Measurements from ENCODE around the gene JOSD1. TPM values are rescaled to one million over a fixed set of nuclear protein-coding genes. Genes with fewer than 3 reads are reported as not detected.

JOSD1 gene
- total and polyA plus RNA-seq, 10 of the 15 experiments (the other 5 are each of a cell fraction or from before 2014, with no cell fraction given): 6.2 to 54.6 (median 40.5) TPM

DNA sequence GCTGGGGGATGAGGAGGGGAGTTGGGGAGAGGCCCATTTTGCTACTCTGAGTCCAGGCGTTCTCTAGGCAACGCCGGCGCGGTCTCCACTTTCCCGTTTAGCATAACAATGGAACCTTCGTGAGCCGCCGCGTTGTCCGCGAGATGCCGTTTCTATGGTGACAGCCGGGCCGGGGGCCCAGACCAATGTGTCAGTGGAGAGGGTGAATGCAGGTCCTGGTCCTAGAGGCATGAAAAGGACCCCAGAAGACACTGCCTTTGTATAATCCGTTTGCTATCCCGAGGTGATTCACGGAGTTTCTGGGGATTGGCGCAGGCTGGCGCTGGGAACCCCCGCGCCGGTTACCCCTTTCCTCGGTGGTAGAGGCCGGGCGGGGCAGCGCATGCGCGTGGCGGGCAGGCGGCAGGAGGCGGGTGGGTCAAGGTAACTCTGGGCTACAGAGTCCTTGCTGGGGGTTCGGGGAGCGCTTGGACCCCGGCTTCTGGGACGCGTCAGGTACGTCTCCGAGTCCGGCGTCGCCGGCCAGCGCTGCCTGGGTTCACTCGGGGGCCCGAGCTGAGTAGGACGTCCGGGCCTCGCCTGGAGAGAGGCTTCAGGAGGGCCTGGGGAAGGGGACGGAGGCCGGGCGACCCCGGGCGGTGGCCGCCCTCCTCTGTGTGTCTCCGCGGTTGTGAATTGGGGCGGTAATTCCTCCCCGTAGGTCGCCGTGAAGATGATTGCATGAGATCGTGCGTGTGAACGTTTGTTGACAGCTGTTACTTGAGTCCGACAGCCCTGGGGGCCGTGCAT lies 44.3 kb downstream of the JOSD1 start, which contains the start of the genes CBY1 and FAM227A (continued):
- TF ChIP-seq, protein P1, sequence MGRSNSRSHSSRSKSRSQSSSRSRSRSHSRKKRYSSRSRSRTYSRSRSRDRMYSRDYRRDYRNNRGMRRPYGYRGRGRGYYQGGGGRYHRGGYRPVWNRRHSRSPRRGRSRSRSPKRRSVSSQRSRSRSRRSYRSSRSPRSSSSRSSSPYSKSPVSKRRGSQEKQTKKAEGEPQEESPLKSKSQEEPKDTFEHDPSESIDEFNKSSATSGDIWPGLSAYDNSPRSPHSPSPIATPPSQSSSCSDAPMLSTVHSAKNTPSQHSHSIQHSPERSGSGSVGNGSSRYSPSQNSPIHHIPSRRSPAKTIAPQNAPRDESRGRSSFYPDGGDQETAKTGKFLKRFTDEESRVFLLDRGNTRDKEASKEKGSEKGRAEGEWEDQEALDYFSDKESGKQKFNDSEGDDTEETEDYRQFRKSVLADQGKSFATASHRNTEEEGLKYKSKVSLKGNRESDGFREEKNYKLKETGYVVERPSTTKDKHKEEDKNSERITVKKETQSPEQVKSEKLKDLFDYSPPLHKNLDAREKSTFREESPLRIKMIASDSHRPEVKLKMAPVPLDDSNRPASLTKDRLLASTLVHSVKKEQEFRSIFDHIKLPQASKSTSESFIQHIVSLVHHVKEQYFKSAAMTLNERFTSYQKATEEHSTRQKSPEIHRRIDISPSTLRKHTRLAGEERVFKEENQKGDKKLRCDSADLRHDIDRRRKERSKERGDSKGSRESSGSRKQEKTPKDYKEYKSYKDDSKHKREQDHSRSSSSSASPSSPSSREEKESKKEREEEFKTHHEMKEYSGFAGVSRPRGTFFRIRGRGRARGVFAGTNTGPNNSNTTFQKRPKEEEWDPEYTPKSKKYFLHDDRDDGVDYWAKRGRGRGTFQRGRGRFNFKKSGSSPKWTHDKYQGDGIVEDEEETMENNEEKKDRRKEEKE (IDR thresholded peaks at IDR 0.05): peak; percentile 96
- TF ChIP-seq BCL3 (IDR thresholded peaks at IDR 0.05; ENCODE audit: borderline replicate concordance, insufficient read depth, low read depth, low read length, poor library complexity, severe bottlenecking): no peak
- TF ChIP-seq ZSCAN29 (IDR thresholded peaks at IDR 0.05): no peak
- peak; percentile 75 for TF ChIP-seq RELB (IDR thresholded peaks at IDR 0.05; ENCODE audit: low read depth)
- peak; percentile 76 for TF ChIP-seq YY1 (IDR thresholded peaks at IDR 0.05; ENCODE audit: low read depth, low read length)
- no peak for TF ChIP-seq EGR1 (IDR thresholded peaks at IDR 0.05; ENCODE audit: borderline replicate concordance in 1 of 2, low read depth in 2 of 2, low read length in 2 of 2)
- TF ChIP-seq TARDBP (IDR thresholded peaks at IDR 0.05; ENCODE audit: borderline replicate concordance): no peak
- no peak for TF ChIP-seq PAX5 (IDR thresholded peaks at IDR 0.05; ENCODE audit: borderline replicate concordance, low read depth, low read length)
- peak; percentile 50; the same call in 1 of the 2 replicates for TF ChIP-seq POLR2AphosphoS5 (IDR thresholded peaks at IDR 0.05; ENCODE audit: low read length)
- peak; percentile 46 for TF ChIP-seq SIX5 (IDR thresholded peaks at IDR 0.05; ENCODE audit: low read depth, low read length, severe bottlenecking)
- no peak for TF ChIP-seq ZBED1 (IDR thresholded peaks at IDR 0.05; ENCODE audit: borderline replicate concordance)
- TF ChIP-seq SREBF1 (IDR thresholded peaks at IDR 0.05; ENCODE audit: low read length): peak; percentile 98
- TF ChIP-seq RELA (IDR thresholded peaks at IDR 0.05; ENCODE audit: borderline replicate concordance, partially characterized antibody): no peak
- TF ChIP-seq, protein P2, sequence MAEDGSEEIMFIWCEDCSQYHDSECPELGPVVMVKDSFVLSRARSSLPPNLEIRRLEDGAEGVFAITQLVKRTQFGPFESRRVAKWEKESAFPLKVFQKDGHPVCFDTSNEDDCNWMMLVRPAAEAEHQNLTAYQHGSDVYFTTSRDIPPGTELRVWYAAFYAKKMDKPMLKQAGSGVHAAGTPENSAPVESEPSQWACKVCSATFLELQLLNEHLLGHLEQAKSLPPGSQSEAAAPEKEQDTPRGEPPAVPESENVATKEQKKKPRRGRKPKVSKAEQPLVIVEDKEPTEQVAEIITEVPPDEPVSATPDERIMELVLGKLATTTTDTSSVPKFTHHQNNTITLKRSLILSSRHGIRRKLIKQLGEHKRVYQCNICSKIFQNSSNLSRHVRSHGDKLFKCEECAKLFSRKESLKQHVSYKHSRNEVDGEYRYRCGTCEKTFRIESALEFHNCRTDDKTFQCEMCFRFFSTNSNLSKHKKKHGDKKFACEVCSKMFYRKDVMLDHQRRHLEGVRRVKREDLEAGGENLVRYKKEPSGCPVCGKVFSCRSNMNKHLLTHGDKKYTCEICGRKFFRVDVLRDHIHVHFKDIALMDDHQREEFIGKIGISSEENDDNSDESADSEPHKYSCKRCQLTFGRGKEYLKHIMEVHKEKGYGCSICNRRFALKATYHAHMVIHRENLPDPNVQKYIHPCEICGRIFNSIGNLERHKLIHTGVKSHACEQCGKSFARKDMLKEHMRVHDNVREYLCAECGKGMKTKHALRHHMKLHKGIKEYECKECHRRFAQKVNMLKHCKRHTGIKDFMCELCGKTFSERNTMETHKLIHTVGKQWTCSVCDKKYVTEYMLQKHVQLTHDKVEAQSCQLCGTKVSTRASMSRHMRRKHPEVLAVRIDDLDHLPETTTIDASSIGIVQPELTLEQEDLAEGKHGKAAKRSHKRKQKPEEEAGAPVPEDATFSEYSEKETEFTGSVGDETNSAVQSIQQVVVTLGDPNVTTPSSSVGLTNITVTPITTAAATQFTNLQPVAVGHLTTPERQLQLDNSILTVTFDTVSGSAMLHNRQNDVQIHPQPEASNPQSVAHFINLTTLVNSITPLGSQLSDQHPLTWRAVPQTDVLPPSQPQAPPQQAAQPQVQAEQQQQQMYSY (CRISPR knock-in tag; IDR thresholded peaks at IDR 0.05): no peak
- TF ChIP-seq HCFC1 (IDR thresholded peaks at IDR 0.05; ENCODE audit: low read length): 0 out of 2 replicates have a peak, but pooled peaks have one; percentile 35
- TF ChIP-seq JUND (IDR thresholded peaks at IDR 0.05; ENCODE audit: low read depth, low read length): peak; percentile 99
- no peak for TF ChIP-seq TBL1XR1 (IDR thresholded peaks at IDR 0.05; ENCODE audit: low read depth, low read length)
- TF ChIP-seq EED (IDR thresholded peaks at IDR 0.05; ENCODE audit: low read depth): no peak
